K562 (cell line): ENCODE measurements around the gene GARNL3. TPM values are rescaled to one million over a fixed set of nuclear protein-coding genes. Genes with fewer than 3 reads are reported as not detected.

ENCODE experiments used
- ATAC-seq: fragments of 200-7000 bp; cut with Tn5 transposase; 3 replicates; pipeline ENCODE4 v1.9.1; 2020; ENCODE audit warnings: moderate library complexity
- BruUV-seq: library from RNA; stranded (reverse); fragments of 400-500 nt; replicated peaks from 2 replicates; lab custom pipeline; 2021; lab: Mats Ljungman, UMichigan
- CTCF ChIA-PET: fragments of 300-600 bp; formaldehyde crosslinking; extraction: SDS; loops from one replicate; lab custom pipeline; 2021; ENCODE audit warnings: low intra/inter-chr PET ratio; lab: Yijun Ruan, JAX
- POLR2A ChIA-PET: fragments of 300-600, 350-650 bp; sonication (Branson Sonifier 250); formaldehyde crosslinking; extraction: SDS; loops from one replicate; lab custom pipeline; 2021; ENCODE audit warnings: antibody characterized with exemption, inconsistent platforms; lab: Yijun Ruan, JAX
- DNase-seq, 4 experiments: peaks; one replicate each; pipeline versions ENCODE4 v3.0.0 to v3.0.0-alpha.2; 2011 to 2018; ENCODE audit warnings: low spot score in 3 of 4, mixed read lengths in 3 of 4; ENCODE audit errors: extremely low read depth in 1 of 4
- FAIRE-seq: peaks from 2 replicates; lab custom pipeline; 2011; peaks lifted over from hg19 to GRCh38; lab: Jason Lieb, UNC
- H2AFZ ChIP-seq: 2 replicates; pipeline ENCODE4 v1.6.0; 2011; ENCODE audit warnings: low read depth, low read length, control low read depth, inconsistent platforms
- H3K27ac ChIP-seq: fragments of 200-600 bp; 3 replicates; pipeline ENCODE4 v1.8.0; 2011; ENCODE audit warnings: low read depth, mild to moderate bottlenecking, control low read depth, inconsistent platforms, low read length, moderate library complexity, mixed read lengths; ENCODE audit errors: extremely low read depth
- H3K27me3 ChIP-seq, 2 experiments: fragments of 300-600 bp in 1 of 2; 2 replicates in 1 of 2; 3 replicates in 1 of 2; pipeline versions ENCODE4 v1.6.0 to v1.8.0; 2011; ENCODE audit warnings: inconsistent platforms in 2 of 2, low read length in 2 of 2, mild to moderate bottlenecking in 1 of 2, mixed read lengths in 1 of 2, moderate library complexity in 1 of 2; ENCODE audit not compliant: control insufficient read depth in 2 of 2, insufficient read depth in 2 of 2
- H3K36me3 ChIP-seq: fragments of 300-600 bp; 3 replicates; pipeline ENCODE4 v1.8.0; 2011; ENCODE audit warnings: mild to moderate bottlenecking, low read length, inconsistent platforms; ENCODE audit not compliant: control insufficient read depth, insufficient read depth
- H3K4me1 ChIP-seq, 2 experiments: fragments of 200-600 bp in 1 of 2; replicated peaks in 1 of 2; 2 replicates in 1 of 2; 3 replicates in 1 of 2; pipeline versions ENCODE4 v1.5.1 to v1.8.0; 2011; ENCODE audit warnings: inconsistent platforms in 2 of 2, low read length in 2 of 2, mild to moderate bottlenecking in 1 of 2, mixed read lengths in 1 of 2, moderate library complexity in 1 of 2; ENCODE audit not compliant: control insufficient read depth in 2 of 2, insufficient read depth in 2 of 2
- H3K4me2 ChIP-seq: 2 replicates; pipeline ENCODE4 v1.6.1; 2011; ENCODE audit warnings: low read length, control low read depth, inconsistent platforms, mixed read lengths; ENCODE audit not compliant: insufficient read depth
- H3K4me3 ChIP-seq: fragments of 200-600 bp; sonication (generic), shearing (Covaris generic); 2 replicates; pipeline ENCODE4 v1.5.1; 2016; ENCODE audit warnings: control low read depth, inconsistent platforms
- H3K79me2 ChIP-seq: fragments of 200-600 bp; 3 replicates; pipeline ENCODE4 v1.8.0; 2011; ENCODE audit warnings: low read length, inconsistent platforms; ENCODE audit not compliant: control insufficient read depth, insufficient read depth
- H3K9ac ChIP-seq, 2 experiments: 2 replicates each; pipeline versions ENCODE4 v1.6.0 to v1.6.1; 2011; ENCODE audit warnings: low read depth in 2 of 2, low read length in 2 of 2, control low read depth in 1 of 2, inconsistent platforms in 1 of 2, mild to moderate bottlenecking in 1 of 2, mixed read lengths in 1 of 2; ENCODE audit not compliant: insufficient read depth in 1 of 2
- H3K9me1 ChIP-seq: one replicate; pipeline ENCODE4 v1.6.0; 2011; ENCODE audit warnings: inconsistent platforms, mild to moderate bottlenecking, low read length, moderate library complexity; ENCODE audit not compliant: control insufficient read depth, insufficient read depth
- H3K9me3 ChIP-seq: replicated peaks from 2 replicates; pipeline ENCODE4 v1.5.1; 2011; ENCODE audit warnings: low read depth, low read length, inconsistent platforms; ENCODE audit not compliant: control insufficient read depth, insufficient read depth
- H4K20me1 ChIP-seq: replicated peaks from 2 replicates; pipeline ENCODE4 v1.6.1; 2011; ENCODE audit warnings: low read length, inconsistent platforms, mixed read lengths; ENCODE audit not compliant: control insufficient read depth, insufficient read depth
- BCLAF1 ChIP-seq, 2 experiments: fragments of 450-650 bp in 1 of 2; IDR thresholded peaks; 2 replicates each; pipeline ENCODE4 v1.6.1; 2011 to 2017; ENCODE audit warnings: low read depth in 2 of 2, antibody characterized with exemption in 1 of 2, borderline replicate concordance in 1 of 2, low read length in 1 of 2, mild to moderate bottlenecking in 1 of 2, mixed read lengths in 1 of 2; ENCODE audit not compliant: control insufficient read depth in 1 of 2
- C11orf30 ChIP-seq: fragments of 450-650 bp; IDR thresholded peaks from 2 replicates; pipeline ENCODE4 v1.6.1; 2016; ENCODE audit warnings: low read depth, mild to moderate bottlenecking
- DNMT1 ChIP-seq: fragments of 450-650 bp; IDR thresholded peaks from 2 replicates; pipeline ENCODE4 v1.6.1; 2016; ENCODE audit warnings: antibody characterized with exemption, mild to moderate bottlenecking
- EZH2 ChIP-seq: IDR thresholded peaks from 2 replicates; pipeline ENCODE4 v1.6.1; 2012; ENCODE audit warnings: low read depth, mild to moderate bottlenecking, inconsistent platforms, low read length, borderline replicate concordance
- MCM2 ChIP-seq: fragments of 450-650 bp; IDR thresholded peaks from 2 replicates; pipeline ENCODE4 v1.6.1; 2017; ENCODE audit warnings: low read depth, mild to moderate bottlenecking
- MEIS2 ChIP-seq: fragments of 450-650 bp; IDR thresholded peaks from 2 replicates; pipeline ENCODE4 v1.6.1; 2014; ENCODE audit warnings: mild to moderate bottlenecking; ENCODE audit not compliant: partially characterized antibody
- U2AF2 ChIP-seq: fragments of 200-400 bp; formaldehyde crosslinking; optimal IDR thresholded peaks from 2 replicates; pipeline ENCODE3; 2017; ENCODE audit warnings: low read depth, mild to moderate bottlenecking, low read length
- WGBS: fragments of 100-300 bp; shearing (Covaris generic); methylation state at CpG from one replicate; pipeline ENCODE4 v1.1.6; 2016; ENCODE audit warnings: low coverage, mixed read lengths; ENCODE audit not compliant: insufficient coverage; ENCODE audit errors: missing lambda C conversion rate; 5-methylcytosine and 5-hydroxymethylcytosine counted together
- in situ Hi-C: fragments of 300-500 bp; cut with MboI; formaldehyde crosslinking; loops from 4 replicates; pipeline ENCODE4 v1.15.0; 2018; ENCODE audit warnings: inconsistent platforms, mixed read lengths
- intact Hi-C: fragments of 100-400 bp; cut with micrococcal nuclease; formaldehyde crosslinking; loops from 2 replicates; pipeline ENCODE4 v1.14.2; 2022
- polyA plus RNA-seq, 8 experiments: library from polyadenylated mRNA; depleted of rRNA in 4 of 8; stranded (reverse) in 5 of 8; unstranded in 3 of 8; fragments of >200 nt; fragmentation: Nextera tagmentation in 2 of 8; fragmentation: Illumina TruSeq in 1 of 8; extraction: Ambion mirVana in 2 of 8; extraction: Trizol in 1 of 8; gene quantifications; 2 replicates each; pipeline versions ENCODE4 v1.2.1 to v1.2.3, GENCODE V29; 2011 to 2014; ENCODE audit warnings: inconsistent platforms in 1 of 8, missing spikeins in 1 of 8
- total RNA-seq, 7 experiments: library from RNA; depleted of rRNA in 6 of 7; stranded (reverse); fragments of >200 nt in 6 of 7; fragmentation: Illumina TruSeq in 2 of 7; extraction: Trizol in 2 of 7; gene quantifications; 2 replicates each; pipeline versions ENCODE4 v1.2.1 to v1.2.3, GENCODE V29; 2011 to 2021; ENCODE audit warnings: low replicate concordance in 1 of 7

Gene GARNL3
- total and polyA plus RNA-seq, 9 of the 15 experiments (the other 6 are each of a cell fraction or from before 2014, with no cell fraction given) = 0.35 to 2.7 (median 1.6) TPM

GRCh38 chr9:127389381-127390247 lies 125.0 kb downstream of the GARNL3 start:
- Histone ChIP-seq H3K9me3 (no peaks in the 10 kb centered on the region), H3K9ac (no peak overlapping the region), H3K79me2 (no peaks in the 10 kb centered on the region), H4K20me1 (peaks cover 4% of the 10 kb centered on the region; the same call in 1 of the 2 replicates), H3K9me1 (no peaks in the 10 kb centered on the region), H2AFZ (no peak overlapping the region), H3K27ac (no peak overlapping the region), H3K4me3 (no peak overlapping the region), H3K4me2 (no peak overlapping the region), H3K4me1 (peaks cover 0 to 4% of the 10 kb centered on the region in 2 experiments; a peak in 1 of 5 replicates), H3K36me3 (no peaks in the 10 kb centered on the region), H3K27me3 (peaks cover 17 to 25% of the 10 kb centered on the region in 2 experiments; a peak in 4 of 5 replicates)
- POLR2A ChIA-PET = interaction anchor here (0.6 kb wide), 1 partner anchor 174 kb away, joined by 3 read pairs; no protein-coding TSS in a partner anchor
- 15% methylated on average over 4 of the region's 4 CpGs for WGBS
- ATAC-seq (no peak), DNase-seq (no peak), FAIRE-seq (no peak)
- in situ Hi-C loops = no loop called here
- CTCF ChIA-PET = no interaction called here
- intact Hi-C loops = no loop called here
- no peak for TF ChIP-seq MCM2
- no peak for TF ChIP-seq C11orf30
- TF ChIP-seq EZH2 = no peak
- TF ChIP-seq U2AF2 = no peak
- BruUV-seq = no TSS peak

- ChIA-PET POLR2A (no interaction called here), CTCF (no interaction called here)
- no peaks in the 10 kb centered on the region for H3K9me1 ChIP-seq
- in situ Hi-C loops (no loop called here), intact Hi-C loops (no loop called here)
- no peak overlapping the region for H2AFZ ChIP-seq
- H3K9ac ChIP-seq = no peak overlapping the region
- BruUV-seq = no TSS peak
- no peak for FAIRE-seq
- no peaks in the 10 kb centered on the region for H3K9me3 ChIP-seq
- H3K4me3 ChIP-seq = no peak overlapping the region
- no peak overlapping the region for H3K27ac ChIP-seq
- DNase-seq = no peak
- no peak for ATAC-seq
- peaks cover 2% of the 10 kb centered on the region; the same call in 1 of the 2 replicates for H4K20me1 ChIP-seq
- H3K4me1 ChIP-seq = peaks cover 0 to 4% of the 10 kb centered on the region in 2 experiments; a peak in 1 of 5 replicates
- H3K4me2 ChIP-seq = no peak overlapping the region
- H3K79me2 ChIP-seq = no peaks in the 10 kb centered on the region
- H3K27me3 ChIP-seq = peaks cover 11 to 19% of the 10 kb centered on the region in 2 experiments; a peak in 4 of 5 replicates
- H3K36me3 ChIP-seq = no peaks in the 10 kb centered on the region
- WGBS = 4% methylated on average over 2 of the region's 2 CpGs
- TF ChIP-seq BCLAF1 (IDR thresholded peaks at IDR 0.05; ENCODE audit: borderline replicate concordance in 1 of 2, control insufficient read depth in 1 of 2, low read depth in 2 of 2, low read length in 1 of 2) = no peak
- TF ChIP-seq DNMT1 = no peak
- peak; percentile 17 for TF ChIP-seq MEIS2
These were observed 125.6 kb downstream of the GARNL3 start for GRCh38 chr9:127390248-127390545.
